Activated naive CD4-positive, alpha-beta T cell (primary cell): Measurements from ENCODE around the gene GRM1.
"Not testable (repeated sequence)": the region's sequence is repeated elsewhere in the genome, so short reads cannot be mapped to it uniquely, and the experiment has no call there.

ENCODE experiments used
- DNase-seq, 4 experiments: peaks; one replicate each; lab custom pipeline; 2025; lab: John Stamatoyannopoulos, UW

Gene GRM1

DNA sequence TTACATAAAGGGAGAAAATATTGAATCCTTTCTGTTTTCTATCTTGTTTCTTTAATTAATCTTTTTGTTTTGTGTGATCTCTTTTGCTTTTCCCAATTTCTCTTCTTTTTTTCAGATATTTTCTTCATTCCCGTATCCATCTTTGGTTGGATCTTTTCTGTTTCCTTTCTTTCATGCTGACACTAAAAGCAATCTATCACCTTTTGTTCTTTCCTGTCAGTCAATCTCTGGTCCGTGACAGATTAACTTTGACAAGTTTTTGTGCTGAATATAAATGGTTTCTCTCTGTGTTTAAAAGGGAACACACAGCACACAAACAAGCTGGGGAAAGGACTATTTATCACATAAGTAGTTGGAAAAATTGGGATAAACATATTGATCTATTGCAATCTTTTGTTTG, 162.8 kb downstream of the GRM1 start:
- DNase-seq: no peak

- DNase-seq: no peak
These were observed 165.6 kb downstream of the GRM1 start for GRCh38 chr6:146194434-146194833.

- DNase-seq: no peak
These were observed 171.3 kb downstream of the GRM1 start for GRCh38 chr6:146200176-146200575.

DNA sequence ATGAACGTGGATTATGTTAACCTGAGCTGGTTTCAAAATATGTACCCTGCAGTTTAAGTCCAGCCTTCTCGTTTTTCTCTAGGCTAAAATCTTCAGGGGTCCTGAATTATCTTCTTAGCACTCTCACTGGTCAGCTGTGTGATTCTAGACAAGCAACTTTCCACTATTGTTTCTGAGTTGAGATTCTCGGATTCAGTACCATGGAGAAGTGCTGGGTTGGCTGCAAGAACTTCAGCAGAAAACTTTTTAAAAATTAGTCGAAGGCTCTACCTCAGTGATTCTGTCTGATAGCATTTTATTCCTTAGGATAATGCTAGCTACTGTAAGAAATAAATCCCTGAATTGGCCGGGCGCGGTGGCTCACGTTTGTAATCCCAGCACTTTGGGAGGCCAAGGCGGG, 173.7 kb downstream of the GRM1 start:
- no peak for DNase-seq

DNA sequence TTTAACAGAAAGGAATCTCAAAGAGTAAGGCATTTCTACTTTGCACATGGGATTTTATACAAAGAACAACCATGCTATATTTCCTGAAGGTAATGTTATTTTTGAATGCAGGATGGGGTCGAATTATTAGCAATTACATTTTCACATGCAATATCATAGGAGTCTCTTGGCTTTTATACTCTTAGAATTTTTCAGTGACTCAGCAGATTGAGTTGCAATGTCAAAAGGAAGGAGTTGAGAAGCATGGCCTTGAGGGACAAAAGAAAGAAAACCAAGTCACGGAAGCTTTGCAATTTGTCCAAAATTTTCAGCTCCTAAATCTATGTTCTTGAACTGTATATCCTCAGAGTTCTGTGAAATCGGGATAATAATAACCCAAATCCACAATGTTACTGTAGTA, 181.1 kb downstream of the GRM1 start:
- no peak for DNase-seq

DNA sequence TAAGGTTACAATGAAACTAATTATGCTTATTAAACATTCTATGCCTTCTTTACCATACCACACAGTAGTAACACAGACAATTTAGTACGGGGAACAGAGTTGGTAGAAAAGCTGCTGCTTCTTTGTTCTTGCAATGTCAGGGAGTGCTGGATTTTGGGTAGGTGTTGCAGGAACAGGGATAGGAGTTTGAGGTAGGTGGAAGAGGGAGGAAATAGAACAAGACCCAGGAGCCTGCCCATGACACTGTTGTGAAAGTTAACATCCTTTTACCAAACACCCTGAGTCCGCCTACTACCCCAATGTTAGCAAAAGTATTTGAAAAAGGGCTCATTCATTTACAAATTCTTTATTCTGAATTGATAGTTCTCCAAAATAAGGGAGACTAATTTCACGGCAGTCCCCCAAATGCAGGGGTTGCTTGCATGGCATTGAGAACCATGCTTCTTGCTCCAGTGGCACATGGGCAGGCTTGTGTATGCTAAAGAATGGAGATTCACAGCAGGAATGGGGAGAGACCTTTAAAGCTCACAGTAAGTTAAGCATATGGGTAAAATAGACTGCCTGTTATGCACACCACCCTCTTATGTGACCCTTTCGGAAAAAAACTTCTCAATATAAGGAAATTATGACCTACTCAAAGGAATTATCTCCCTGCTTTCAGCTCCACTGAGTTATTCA, 181.7 kb downstream of the GRM1 start:
- DNase-seq: no peak

DNA sequence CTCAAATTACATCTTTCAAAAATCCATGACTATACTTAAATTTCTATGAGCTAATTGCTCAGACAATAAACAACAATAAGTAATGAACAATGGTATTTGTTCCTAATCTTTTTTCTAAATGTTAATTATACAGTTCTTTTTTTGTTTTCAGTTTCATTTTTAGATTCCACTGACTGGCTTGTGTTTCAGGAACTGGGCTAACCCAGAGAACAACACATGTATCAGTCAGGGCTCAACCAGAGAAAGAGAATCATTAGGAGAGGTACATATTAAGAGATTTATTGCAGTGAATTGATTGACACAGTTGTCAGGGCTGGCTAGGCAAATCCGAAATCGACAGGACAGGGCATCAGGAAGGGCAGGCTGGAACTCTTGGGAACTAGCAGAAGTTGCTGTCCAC, 182.8 kb downstream of the GRM1 start:
- no peak for DNase-seq

- DNase-seq: no peak
These were observed 183.9 kb downstream of the GRM1 start for GRCh38 chr6:146212781-146213180.

DNA sequence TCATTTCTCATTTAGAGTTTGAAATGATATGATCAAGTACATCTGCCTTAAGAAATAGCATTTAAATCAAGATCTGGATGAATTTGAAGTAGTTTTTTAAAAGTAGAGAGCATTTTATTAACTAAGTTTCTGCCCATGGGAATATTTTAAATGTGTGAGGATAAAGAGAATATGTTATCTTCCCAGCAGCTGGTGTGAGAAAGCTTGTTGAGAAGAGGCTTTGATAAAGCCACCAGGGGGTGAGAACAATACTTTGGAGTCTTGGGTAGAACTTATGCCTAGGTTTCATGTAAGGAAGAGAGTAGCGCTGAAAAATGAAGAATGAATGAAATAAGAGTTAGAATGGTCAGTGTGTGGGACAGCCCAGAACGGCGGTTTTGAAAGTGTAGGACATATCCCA, 190.2 kb downstream of the GRM1 start:
- no peak for DNase-seq

- no peak for DNase-seq
These were observed 195.6 kb downstream of the GRM1 start for GRCh38 chr6:146224449-146224848.

- DNase-seq: no peak
These were observed 196.1 kb downstream of the GRM1 start for GRCh38 chr6:146224988-146225387.

- DNase-seq: no peak
These were observed 211.5 kb downstream of the GRM1 start for GRCh38 chr6:146240322-146240721.

DNA sequence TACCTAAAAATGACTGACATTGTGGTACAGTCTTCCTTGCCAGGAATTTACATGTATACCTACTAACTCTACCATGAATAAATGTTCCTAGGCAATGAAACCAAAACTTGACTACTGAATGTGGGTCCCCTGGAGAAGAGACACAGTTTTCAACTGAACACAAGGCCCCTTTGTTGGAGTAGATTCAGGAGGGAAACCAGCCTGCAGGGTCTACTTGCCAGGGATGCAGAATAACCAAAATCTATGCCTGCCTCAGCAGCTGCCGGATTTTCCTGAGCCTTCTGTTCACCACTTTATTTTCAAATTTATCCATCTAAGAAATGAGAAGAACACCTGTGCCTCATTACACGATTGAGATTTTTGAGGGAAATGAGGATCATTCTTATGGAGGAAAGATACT, 211.9 kb downstream of the GRM1 start:
- no peak for DNase-seq

DNA sequence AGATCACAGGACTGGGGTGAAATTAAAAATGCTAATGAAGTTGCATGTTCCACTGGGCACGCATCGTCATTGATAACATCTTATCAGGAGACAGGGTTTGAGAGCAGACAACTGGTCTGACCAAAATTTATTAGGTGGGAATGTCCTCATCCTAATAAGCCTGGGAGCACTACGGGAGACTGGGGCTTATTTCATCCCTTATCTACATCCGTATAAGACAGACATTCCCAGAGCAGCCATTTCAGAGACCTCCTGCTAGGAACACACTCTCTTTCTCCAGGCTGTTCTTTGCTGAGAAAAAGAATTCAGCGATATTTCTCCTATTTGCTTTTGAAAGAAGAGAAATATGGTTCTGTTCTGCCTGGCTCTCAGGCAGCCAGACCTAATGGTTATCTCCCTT, 214.8 kb downstream of the GRM1 start:
- not testable (repeated sequence) for DNase-seq

DNA sequence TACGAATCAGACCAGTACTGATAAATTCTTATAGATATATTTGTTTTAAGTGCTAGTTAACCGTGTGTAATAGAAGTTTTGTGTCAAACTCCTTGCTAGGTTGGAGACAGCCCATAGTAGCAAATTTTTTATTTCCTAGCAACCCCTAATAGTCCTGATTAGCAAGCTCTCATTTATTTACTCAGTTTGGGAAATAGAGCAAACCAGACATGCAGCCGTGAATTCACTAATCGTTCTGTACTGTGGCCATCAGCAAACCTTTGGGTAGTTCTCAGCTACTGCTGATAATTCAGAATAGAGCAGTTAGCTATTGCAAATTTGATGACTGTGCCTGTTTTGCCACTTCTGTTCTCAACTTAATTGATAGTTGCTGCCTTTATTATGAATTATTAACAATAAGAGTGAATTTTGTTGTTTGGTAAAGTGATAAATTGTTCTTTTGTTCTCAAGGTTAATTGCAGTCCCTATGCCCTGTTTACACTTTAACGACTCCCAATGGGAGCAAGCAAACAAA, 215.8 kb downstream of the GRM1 start:
- no peak for DNase-seq

GRCh38 chr6:146246028-146246427, 217.2 kb downstream of the GRM1 start:
- DNase-seq: no peak

GRCh38 chr6:146253691-146254090, 224.8 kb downstream of the GRM1 start:
- DNase-seq: no peak

GRCh38 chr6:146258206-146258605, 229.3 kb downstream of the GRM1 start:
- DNase-seq: no peak

DNA sequence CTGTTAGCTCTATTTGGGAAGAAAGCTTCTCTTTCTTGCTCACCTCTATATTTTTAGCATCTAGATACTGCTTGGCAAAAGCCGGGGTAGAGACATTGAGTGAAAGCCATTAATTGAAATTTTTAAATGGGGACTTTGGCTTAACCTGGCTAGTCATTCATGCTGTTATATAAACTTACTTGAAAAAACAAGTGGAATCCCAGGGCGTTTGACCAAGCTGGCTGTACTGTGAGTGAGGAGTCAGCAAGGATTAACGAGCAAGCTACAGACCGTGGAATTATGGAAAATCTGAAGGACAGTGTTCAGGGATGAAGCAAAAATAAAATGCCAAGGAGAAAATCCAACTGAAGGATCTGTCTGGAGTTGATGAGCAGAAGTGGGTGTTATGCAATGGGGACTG, 232.0 kb downstream of the GRM1 start:
- DNase-seq: no peak

DNA sequence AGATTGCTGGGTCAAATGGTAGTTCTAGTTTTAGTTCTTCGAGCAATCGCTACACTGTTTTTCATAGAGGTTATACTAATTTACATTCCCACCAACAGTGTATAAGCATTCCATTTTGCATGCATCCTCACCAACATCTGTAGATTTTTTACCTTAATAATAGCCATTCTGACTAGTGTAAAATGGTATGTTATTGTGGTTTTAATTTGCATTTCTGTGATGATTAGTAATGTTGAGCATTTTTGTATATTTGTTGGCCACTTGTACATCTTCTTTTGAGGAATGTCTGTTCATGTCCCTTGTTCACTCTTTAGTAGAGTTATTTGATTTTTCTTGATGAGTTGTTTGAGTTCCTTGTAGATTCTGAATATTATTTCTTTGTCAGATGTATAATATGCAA, 236.2 kb downstream of the GRM1 start:
- DNase-seq: no peak

DNA sequence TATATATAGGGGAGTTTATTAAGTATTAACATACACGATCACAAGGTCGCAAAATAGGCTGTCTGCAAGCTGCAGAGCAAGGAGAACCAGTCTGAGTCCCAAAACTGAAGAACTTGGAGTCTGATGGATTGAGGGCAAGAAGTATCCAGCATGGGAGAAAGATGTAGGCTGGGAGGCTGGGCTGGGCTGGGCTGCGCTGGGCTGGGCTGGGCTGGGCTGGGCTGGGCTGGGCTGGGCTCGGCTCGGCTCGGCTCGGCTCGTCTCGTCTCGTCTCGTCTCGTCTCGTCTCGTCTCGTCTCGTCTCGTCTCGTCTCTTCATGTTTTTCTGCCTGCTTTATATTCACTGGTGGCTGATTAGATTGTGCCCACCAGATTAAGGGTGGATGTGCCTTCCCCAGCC, 238.6 kb downstream of the GRM1 start:
- no peak for DNase-seq

DNA sequence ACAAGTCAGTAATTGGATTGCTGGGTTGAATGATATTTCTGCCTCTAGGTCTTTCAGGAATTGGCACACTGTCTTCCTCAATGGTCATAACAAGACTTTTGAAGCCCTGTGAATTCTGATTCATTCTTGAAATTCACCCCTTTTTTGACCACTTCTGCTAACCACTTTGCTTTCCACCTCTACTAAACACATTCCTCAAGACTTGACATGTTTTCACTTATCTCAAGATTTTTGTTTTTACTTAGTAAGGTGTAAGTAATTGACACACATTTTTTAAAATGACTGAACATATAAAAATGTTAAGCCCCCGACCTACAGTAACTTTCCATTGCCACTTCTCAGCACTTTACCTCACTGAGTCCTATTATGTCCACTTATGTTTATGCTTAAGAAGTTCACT, 239.1 kb downstream of the GRM1 start:
- DNase-seq: no peak

- DNase-seq: no peak
These were observed 240.6 kb downstream of the GRM1 start for GRCh38 chr6:146269482-146269881.

GRCh38 chr6:146271163-146271562, 242.3 kb downstream of the GRM1 start:
- DNase-seq: not testable (repeated sequence)
